Lower lobe of right lung (tissue), 2 donors: ENCODE data around the gene NXPH2. TPM values are rescaled to one million over a fixed set of nuclear protein-coding genes. Genes with fewer than 3 reads are reported as not detected.

Experiments
- ATAC-seq, 2 donors: fragments of 200-7000 bp; cut with Tn5 transposase; one replicate each; pipeline ENCODE4 v1.9.1; 2020 to 2022; ENCODE audit warnings: mild to moderate bottlenecking in 2 of 2, moderate library complexity in 2 of 2
- DNase-seq: peaks from one replicate; pipeline ENCODE4 v3.0.0-alpha.2; 2020
- H3K27ac ChIP-seq: fragments of 200-600 bp; one replicate; pipeline ENCODE4 v1.8.0; 2022
- H3K27me3 ChIP-seq: fragments of 200-600 bp; one replicate; pipeline ENCODE4 v1.8.0; 2022; ENCODE audit warnings: low read depth
- H3K36me3 ChIP-seq: fragments of 200-600 bp; one replicate; pipeline ENCODE4 v1.8.0; 2022; ENCODE audit warnings: mild to moderate bottlenecking
- H3K4me1 ChIP-seq: fragments of 200-600 bp; one replicate; pipeline ENCODE4 v1.8.0; 2022
- H3K4me3 ChIP-seq: fragments of 200-600 bp; one replicate; pipeline ENCODE4 v1.8.0; 2022; ENCODE audit warnings: mild to moderate bottlenecking
- H3K9me3 ChIP-seq: fragments of 200-600 bp; one replicate; pipeline ENCODE4 v1.8.0; 2022
- intact Hi-C: fragments of 100-400 bp; cut with DNase I; formaldehyde crosslinking; loops from one replicate; pipeline ENCODE4 v1.11.0; 2022
- total RNA-seq: library from RNA; stranded (reverse); fragmentation: NEBNext Ultra II Directional; extraction: Animal tissue kit (Norgen Biotek cat#: 25700); gene quantifications from one replicate; pipeline ENCODE4 v1.2.1, GENCODE V29; 2021
- TF ChIP-seq, protein P1 (sequence below): fragments of 200-600 bp; IDR thresholded peaks from one replicate; pipeline ENCODE4 v1.8.0; 2022; ENCODE audit warnings: antibody characterized with exemption, mild to moderate bottlenecking
- donor health status: DM: no; HTN: yes; CAD: no; lungs with severe emphysema.

NXPH2 gene
- total RNA-seq, 1 donor from 2014 or later = not detected

DNA sequence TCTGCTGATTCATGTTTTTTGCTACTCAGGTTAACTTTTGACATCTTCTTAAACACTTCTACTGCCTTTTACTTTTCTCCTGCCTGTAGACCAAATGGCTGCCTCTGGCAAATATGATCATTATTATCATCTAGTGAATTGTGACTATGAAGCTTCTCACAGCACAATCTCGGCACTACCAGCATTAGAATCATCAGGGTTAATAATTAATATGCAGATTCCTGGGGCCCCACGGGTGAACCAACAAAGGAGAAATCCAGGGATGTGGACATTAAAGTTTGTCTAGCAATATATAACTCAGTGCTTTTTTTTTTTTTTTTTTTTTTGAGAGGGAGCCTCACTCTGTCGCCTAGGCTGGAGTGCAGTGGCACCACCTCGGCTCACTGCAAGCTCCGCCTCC, 142.5 kb downstream of the NXPH2 start:
- ATAC-seq (no peak), DNase-seq (no peak)
- intact Hi-C loops = no loop called here
- H3K4me1 ChIP-seq = no peaks in the 10 kb centered on the region
- H3K4me3 ChIP-seq = no peak overlapping the region
- H3K9me3 ChIP-seq = peaks cover 13% of the 10 kb centered on the region
- H3K36me3 ChIP-seq = no peaks in the 10 kb centered on the region
- TF ChIP-seq, protein P1, sequence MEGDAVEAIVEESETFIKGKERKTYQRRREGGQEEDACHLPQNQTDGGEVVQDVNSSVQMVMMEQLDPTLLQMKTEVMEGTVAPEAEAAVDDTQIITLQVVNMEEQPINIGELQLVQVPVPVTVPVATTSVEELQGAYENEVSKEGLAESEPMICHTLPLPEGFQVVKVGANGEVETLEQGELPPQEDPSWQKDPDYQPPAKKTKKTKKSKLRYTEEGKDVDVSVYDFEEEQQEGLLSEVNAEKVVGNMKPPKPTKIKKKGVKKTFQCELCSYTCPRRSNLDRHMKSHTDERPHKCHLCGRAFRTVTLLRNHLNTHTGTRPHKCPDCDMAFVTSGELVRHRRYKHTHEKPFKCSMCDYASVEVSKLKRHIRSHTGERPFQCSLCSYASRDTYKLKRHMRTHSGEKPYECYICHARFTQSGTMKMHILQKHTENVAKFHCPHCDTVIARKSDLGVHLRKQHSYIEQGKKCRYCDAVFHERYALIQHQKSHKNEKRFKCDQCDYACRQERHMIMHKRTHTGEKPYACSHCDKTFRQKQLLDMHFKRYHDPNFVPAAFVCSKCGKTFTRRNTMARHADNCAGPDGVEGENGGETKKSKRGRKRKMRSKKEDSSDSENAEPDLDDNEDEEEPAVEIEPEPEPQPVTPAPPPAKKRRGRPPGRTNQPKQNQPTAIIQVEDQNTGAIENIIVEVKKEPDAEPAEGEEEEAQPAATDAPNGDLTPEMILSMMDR = no peak
- no peak overlapping the region for H3K27ac ChIP-seq
- H3K27me3 ChIP-seq = no peaks in the 10 kb centered on the region

DNA sequence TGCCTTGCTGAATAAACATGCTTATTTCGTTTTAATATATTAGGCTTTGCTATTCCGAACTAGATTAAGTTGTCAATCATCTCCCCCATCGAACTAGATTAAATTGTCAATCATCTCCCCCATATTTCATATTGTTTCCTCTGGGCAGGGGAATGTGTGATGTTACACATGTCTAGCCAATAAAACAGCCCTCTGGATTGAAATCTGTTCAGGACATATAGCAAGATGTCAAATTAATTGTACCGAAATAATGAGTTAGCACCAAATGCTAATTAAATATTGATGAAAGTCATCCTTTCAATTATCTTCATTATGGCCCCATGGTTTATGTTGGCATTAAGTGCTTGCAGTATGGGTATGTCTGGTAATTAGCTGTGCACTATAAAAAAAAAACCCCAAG, 143.1 kb downstream of the NXPH2 start:
- H3K36me3 ChIP-seq = no peaks in the 10 kb centered on the region
- H3K4me3 ChIP-seq = no peak overlapping the region
- no peaks in the 10 kb centered on the region for H3K4me1 ChIP-seq
- no peak for ATAC-seq
- DNase-seq = no peak
- H3K27ac ChIP-seq = no peak overlapping the region
- H3K27me3 ChIP-seq = no peaks in the 10 kb centered on the region
- intact Hi-C loops = no loop called here
- peaks cover 15% of the 10 kb centered on the region for H3K9me3 ChIP-seq
- TF ChIP-seq, protein P1 = no peak

DNA sequence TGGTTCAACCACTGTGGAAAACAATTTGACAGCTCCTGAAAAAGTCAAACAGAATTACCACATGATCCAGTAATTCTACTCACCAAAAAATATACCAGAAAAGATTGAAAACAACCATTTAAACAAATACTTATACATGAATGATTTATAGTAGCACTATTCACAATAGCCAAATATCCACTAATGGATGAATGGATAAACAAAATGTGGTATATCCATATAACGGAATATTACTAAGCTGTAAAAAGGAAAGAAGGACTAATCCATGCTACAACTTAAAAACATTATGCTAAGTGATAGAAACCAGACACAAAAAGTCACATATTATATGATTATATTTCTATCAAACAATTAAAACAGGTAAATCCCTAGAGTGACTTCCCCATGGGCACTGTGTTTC, 147.1 kb downstream of the NXPH2 start:
- no peaks in the 10 kb centered on the region for H3K36me3 ChIP-seq
- intact Hi-C loops = no loop called here
- no peaks in the 10 kb centered on the region for H3K4me1 ChIP-seq
- no peaks in the 10 kb centered on the region for H3K27me3 ChIP-seq
- ATAC-seq = no peak
- no peak overlapping the region for H3K27ac ChIP-seq
- no peak overlapping the region for H3K4me3 ChIP-seq
- DNase-seq = no peak
- TF ChIP-seq, protein P1 = no peak
- peaks cover 15% of the 10 kb centered on the region for H3K9me3 ChIP-seq

DNA sequence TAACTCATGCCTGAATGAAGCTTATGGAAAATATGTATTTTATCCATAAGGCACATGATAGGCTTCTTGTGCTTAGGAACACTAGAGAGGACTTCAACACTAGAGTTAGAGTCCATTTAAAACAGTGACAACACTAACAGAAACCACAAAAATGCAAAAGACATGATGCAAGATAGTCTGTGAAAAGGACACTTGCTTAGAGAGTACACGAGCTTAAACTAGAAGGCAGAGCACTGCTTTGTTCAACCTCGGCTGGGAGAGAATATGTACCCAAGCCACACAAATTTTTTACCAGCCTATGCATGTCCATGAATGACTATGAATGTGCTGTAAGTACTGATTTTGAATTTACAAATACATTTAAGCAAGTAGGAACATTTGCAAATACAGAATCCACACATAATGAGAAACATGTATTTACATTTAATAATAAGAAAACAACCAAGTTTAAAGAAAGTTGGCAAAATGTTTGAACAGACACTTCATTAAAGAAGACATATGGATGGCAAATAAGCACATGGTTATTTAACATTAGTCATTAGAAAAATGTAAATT, 148.0 kb downstream of the NXPH2 start:
- ATAC-seq (no peak), DNase-seq (no peak)
- intact Hi-C loops = no loop called here
- Histone ChIP-seq H3K9me3 (peaks cover 15% of the 10 kb centered on the region), H3K36me3 (no peaks in the 10 kb centered on the region), H3K4me3 (no peak overlapping the region), H3K27me3 (no peaks in the 10 kb centered on the region), H3K4me1 (no peaks in the 10 kb centered on the region), H3K27ac (no peak overlapping the region)
- TF ChIP-seq, protein P1 = no peak

GRCh38 chr2:138630164-138630563, 150.0 kb downstream of the NXPH2 start:
- no peak overlapping the region for H3K4me3 ChIP-seq
- no peaks in the 10 kb centered on the region for H3K4me1 ChIP-seq
- peaks cover 15% of the 10 kb centered on the region for H3K9me3 ChIP-seq
- ATAC-seq = no peak
- H3K36me3 ChIP-seq = no peaks in the 10 kb centered on the region
- DNase-seq = no peak
- no peaks in the 10 kb centered on the region for H3K27me3 ChIP-seq
- intact Hi-C loops = no loop called here
- TF ChIP-seq, protein P1 = no peak
- H3K27ac ChIP-seq = no peak overlapping the region

DNA sequence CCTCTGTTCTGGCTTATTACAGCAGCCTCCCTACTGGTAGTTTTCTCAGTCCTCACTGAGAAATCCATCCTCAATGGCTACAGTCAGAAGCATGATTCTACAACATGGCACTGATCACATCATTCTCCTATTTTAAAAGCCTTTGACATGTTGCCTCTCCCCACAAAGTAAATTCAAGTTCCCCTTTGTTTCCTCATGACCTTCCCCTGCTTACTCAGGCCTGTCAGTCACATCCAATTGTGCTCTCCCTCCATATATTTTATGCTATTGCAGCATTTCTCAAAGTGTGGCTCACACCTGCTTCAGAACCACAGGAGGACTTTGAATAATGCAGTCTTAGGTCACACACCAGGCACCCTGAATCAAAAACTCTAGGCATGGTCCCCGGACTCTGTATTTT, 154.0 kb downstream of the NXPH2 start:
- DNase-seq = no peak
- Histone ChIP-seq H3K4me3 (no peak overlapping the region), H3K4me1 (no peaks in the 10 kb centered on the region), H3K27ac (no peak overlapping the region), H3K36me3 (no peaks in the 10 kb centered on the region), H3K27me3 (no peaks in the 10 kb centered on the region), H3K9me3 (no peaks in the 10 kb centered on the region)
- TF ChIP-seq, protein P1 = no peak
- intact Hi-C loops = no loop called here
- no peak for ATAC-seq
